Thyroid gland (tissue), 4 donors: ENCODE measurements around the gene TNFSF8. TPM values are rescaled to one million over a fixed set of nuclear protein-coding genes. Genes with fewer than 3 reads are reported as not detected.

Source experiments
- DNase-seq, 2 donors: peaks; one replicate each; pipeline ENCODE4 v3.0.0-alpha.2; 2019
- H3K27ac ChIP-seq, 3 donors: fragments of 200-600 bp; sonication (generic); 1 replicate in 2 of 3; 2 replicates in 1 of 3; pipeline ENCODE4 v1.5.1; 2016 to 2019; ENCODE audit warnings: mild to moderate bottlenecking in 1 of 3, moderate library complexity in 1 of 3
- H3K27me3 ChIP-seq: fragments of 200-600 bp; sonication (generic); one replicate; pipeline ENCODE4 v1.5.1; 2019
- H3K36me3 ChIP-seq, 2 donors: fragments of 200-600 bp; sonication (generic); one replicate each; pipeline ENCODE4 v1.5.1; 2016 to 2019
- H3K4me1 ChIP-seq, 2 donors: fragments of 200-600 bp; sonication (generic); one replicate each; pipeline ENCODE4 v1.5.1; 2017 to 2019
- H3K4me3 ChIP-seq, 3 donors: fragments of 200-600 bp; sonication (generic); replicated peaks in 1 of 3; 1 replicate in 2 of 3; 2 replicates in 1 of 3; pipeline ENCODE4 v1.5.1; 2016; ENCODE audit warnings: mild to moderate bottlenecking in 1 of 3
- H3K9me3 ChIP-seq: fragments of 200-600 bp; sonication (generic); one replicate; pipeline ENCODE4 v1.5.1; 2017
- CTCF ChIP-seq, 6 experiments: fragments of 200-600 bp in 3 of 6; fragments of 450-650 bp in 3 of 6; sonication (generic) in 3 of 6; IDR thresholded peaks; one replicate each; pipeline ENCODE4 v1.5.1; 2016 to 2019; ENCODE audit warnings: antibody characterized with exemption in 6 of 6, mild to moderate bottlenecking in 2 of 6, inconsistent platforms in 1 of 6, moderate library complexity in 1 of 6
- POLR2A ChIP-seq, 2 donors: fragments of 450-650 bp; IDR thresholded peaks; one replicate each; pipeline ENCODE4 v1.6.1; 2017; ENCODE audit warnings: antibody characterized with exemption in 2 of 2, mild to moderate bottlenecking in 2 of 2, moderate library complexity in 1 of 2
- WGBS, 2 donors: methylation state at CpG; one replicate each; pipeline ENCODE4 v1.1.5; 2017; 5-methylcytosine and 5-hydroxymethylcytosine counted together
- intact Hi-C: fragments of 100-400 bp; cut with DNase I; formaldehyde crosslinking; loops from one replicate; pipeline ENCODE4 v1.15.1; 2023
- total RNA-seq, 4 donors: library from RNA; depleted of rRNA; stranded (reverse); fragments of >200 nt; gene quantifications; one replicate each; pipeline ENCODE4 v1.2.3, GENCODE V29; 2016

Gene TNFSF8
- total RNA-seq, 4 donors from 2014 or later, result 1.3 to 4.2 (median 2.1) TPM

GRCh38 chr9:114936581-114936980 is 6.2 kb upstream of the TNFSF8 start:
- 95 to 97% methylated on average over 1 of the region's 1 CpG for WGBS, 2 donors
- Histone ChIP-seq H3K27me3 (no peaks in the 10 kb centered on the region), H3K4me1 (no peaks in the 10 kb centered on the region), H3K27ac (no peak overlapping the region), H3K36me3 (no peaks in the 10 kb centered on the region), H3K9me3 (no peaks in the 10 kb centered on the region), H3K4me3 (no peak overlapping the region)
- no peak for TF ChIP-seq POLR2A (IDR thresholded peaks at IDR 0.05)
- no peak for TF ChIP-seq CTCF (IDR thresholded peaks at IDR 0.05)
- DNase-seq, result no peak
- intact Hi-C loops, result no loop called here

- no peak for TF ChIP-seq CTCF (IDR thresholded peaks at IDR 0.05)
- TF ChIP-seq POLR2A (IDR thresholded peaks at IDR 0.05), result no peak
- Histone ChIP-seq H3K27me3 (no peaks in the 10 kb centered on the region), H3K27ac (no peak overlapping the region), H3K9me3 (no peaks in the 10 kb centered on the region), H3K36me3 (no peaks in the 10 kb centered on the region), H3K4me1 (no peaks in the 10 kb centered on the region), H3K4me3 (no peak overlapping the region)
- intact Hi-C loops, result no loop called here
- 48 to 58% methylated on average over 3 of the region's 3 CpGs for WGBS, 2 donors
- DNase-seq, result no peak
Measured at GRCh38 chr9:114935119-114935518, 4.7 kb upstream of the TNFSF8 start.

GRCh38 chr9:114932502-114932901 is 2.1 kb upstream of the TNFSF8 start:
- H3K27me3 ChIP-seq, result no peaks in the 10 kb centered on the region
- 75% methylated on average over 3 of the region's 3 CpGs for WGBS, 2 donors
- intact Hi-C loops, result no loop called here
- no peaks in the 10 kb centered on the region for H3K9me3 ChIP-seq
- DNase-seq, result no peak
- no peak for TF ChIP-seq CTCF (IDR thresholded peaks at IDR 0.05)
- TF ChIP-seq POLR2A (IDR thresholded peaks at IDR 0.05), result no peak
- H3K36me3 ChIP-seq, result no peaks in the 10 kb centered on the region
- H3K4me1 ChIP-seq, result no peaks in the 10 kb centered on the region
- H3K27ac ChIP-seq, result no peak overlapping the region
- no peak overlapping the region for H3K4me3 ChIP-seq

GRCh38 chr9:114931407-114931806 is 1.0 kb upstream of the TNFSF8 start:
- no peak for DNase-seq
- H3K27ac ChIP-seq, result no peak overlapping the region
- no peaks in the 10 kb centered on the region for H3K9me3 ChIP-seq
- peaks cover 2 to 3% of the 10 kb centered on the region in 2 donors for H3K4me1 ChIP-seq
- H3K4me3 ChIP-seq, result no peak overlapping the region
- TF ChIP-seq POLR2A (IDR thresholded peaks at IDR 0.05) (no peak), CTCF (IDR thresholded peaks at IDR 0.05) (no peak)
- 91% methylated on average over 5 of the region's 5 CpGs for WGBS, 2 donors
- H3K27me3 ChIP-seq, result no peaks in the 10 kb centered on the region
- intact Hi-C loops, result no loop called here
- no peaks in the 10 kb centered on the region for H3K36me3 ChIP-seq

- Histone ChIP-seq H3K27ac (no peak overlapping the region), H3K9me3 (no peaks in the 10 kb centered on the region), H3K27me3 (no peaks in the 10 kb centered on the region), H3K36me3 (no peaks in the 10 kb centered on the region), H3K4me3 (no peak overlapping the region), H3K4me1 (peaks cover 14 to 18% of the 10 kb centered on the region in 2 donors)
- DNase-seq, result no peak
- intact Hi-C loops, result no loop called here
- TF ChIP-seq POLR2A (IDR thresholded peaks at IDR 0.05), result no peak
- TF ChIP-seq CTCF (IDR thresholded peaks at IDR 0.05), result no peak
- 70 to 73% methylated on average over 5 of the region's 5 CpGs for WGBS, 2 donors
Measured at GRCh38 chr9:114929201-114929600, 1.2 kb downstream of the TNFSF8 start.
